HepG2 (cell line): ENCODE measurements around the gene CDV3. TPM values are rescaled to one million over a fixed set of nuclear protein-coding genes. Genes with fewer than 3 reads are reported as not detected.

Experiments used
- ATAC-seq: fragments of 200-7000 bp; cut with Tn5 transposase; 3 replicates; pipeline ENCODE4 v1.9.1; 2020; ENCODE audit warnings: mild to moderate bottlenecking, moderate library complexity
- BruUV-seq: library from RNA; stranded (reverse); fragments of 400-500 nt; replicated peaks from 2 replicates; lab custom pipeline; 2021; lab: Mats Ljungman, UMichigan
- CTCF ChIA-PET: fragments of 300-600 bp; formaldehyde crosslinking; extraction: SDS; loops from one replicate; lab custom pipeline; 2021; ENCODE audit warnings: low total read pairs, inconsistent platforms, low intra/inter-chr PET ratio; lab: Yijun Ruan, JAX
- POLR2A ChIA-PET: fragments of 350-600 bp; sonication (Branson Sonifier 250); formaldehyde crosslinking; loops from one replicate; lab custom pipeline; 2020; ENCODE audit warnings: antibody characterized with exemption, inconsistent platforms; lab: Yijun Ruan, JAX
- DNase-seq: peaks from one replicate; pipeline ENCODE4 v3.0.0-alpha.2; 2015; ENCODE audit warnings: low spot score
- FAIRE-seq: peaks from 3 replicates; lab custom pipeline; 2011; peaks lifted over from hg19 to GRCh38; lab: Jason Lieb, UNC
- H2AFZ ChIP-seq: one replicate; pipeline ENCODE4 v1.6.1; 2011; ENCODE audit warnings: low read length, inconsistent platforms
- H3K27ac ChIP-seq: fragments of 300-600 bp; 3 replicates; pipeline ENCODE4 v1.8.0; 2011; ENCODE audit warnings: mixed run types, mild to moderate bottlenecking, mixed read lengths, low read length, inconsistent platforms; ENCODE audit not compliant: insufficient read depth; ENCODE audit errors: extremely low read length
- H3K27me3 ChIP-seq, 2 experiments: fragments of 200-600 bp in 1 of 2; 2 replicates in 1 of 2; 3 replicates in 1 of 2; pipeline versions ENCODE4 v1.6.0 to v1.8.0; 2011; ENCODE audit warnings: low read length in 2 of 2, mild to moderate bottlenecking in 2 of 2, moderate library complexity in 2 of 2, inconsistent platforms in 1 of 2; ENCODE audit not compliant: insufficient read depth in 2 of 2, control insufficient read depth in 1 of 2
- H3K36me3 ChIP-seq, 2 experiments: fragments of 200-600 bp in 1 of 2; replicated peaks in 1 of 2; 2 replicates in 1 of 2; 3 replicates in 1 of 2; pipeline versions ENCODE4 v1.5.1 to v1.8.0; 2011; ENCODE audit warnings: low read length in 2 of 2, inconsistent platforms in 1 of 2; ENCODE audit not compliant: insufficient read depth in 2 of 2, control insufficient read depth in 1 of 2
- H3K4me1 ChIP-seq: 2 replicates; pipeline ENCODE4 v1.5.1; 2012; ENCODE audit warnings: low read length, inconsistent platforms; ENCODE audit not compliant: insufficient read depth
- H3K4me2 ChIP-seq: 2 replicates; pipeline ENCODE4 v1.6.0; 2011; ENCODE audit warnings: low read depth, low read length, inconsistent platforms
- H3K4me3 ChIP-seq, 3 experiments: fragments of 200-600 bp in 1 of 3; sonication (generic), shearing (Covaris generic) in 1 of 3; replicated peaks in 1 of 3; 2 replicates each; pipeline ENCODE4 v1.5.1; 2011 to 2016; ENCODE audit warnings: low read length in 3 of 3, inconsistent platforms in 2 of 3, low read depth in 2 of 3, mild to moderate bottlenecking in 2 of 3, control low read depth in 1 of 3, mixed read lengths in 1 of 3; ENCODE audit not compliant: insufficient read depth in 1 of 3
- H3K79me2 ChIP-seq: one replicate; pipeline ENCODE4 v1.6.1; 2011; ENCODE audit warnings: low read length, inconsistent platforms; ENCODE audit not compliant: insufficient read depth
- H3K9ac ChIP-seq: 2 replicates; pipeline ENCODE4 v1.6.0; 2011; ENCODE audit warnings: mild to moderate bottlenecking, low read depth, low read length, inconsistent platforms; ENCODE audit not compliant: insufficient read depth
- H3K9me3 ChIP-seq: 2 replicates; pipeline ENCODE4 v1.5.1; 2012; ENCODE audit warnings: mild to moderate bottlenecking, low read length
- H4K20me1 ChIP-seq: 2 replicates; pipeline ENCODE4 v1.6.0; 2011; ENCODE audit warnings: inconsistent platforms, mild to moderate bottlenecking, low read length, moderate library complexity; ENCODE audit not compliant: insufficient read depth
- CHD2 ChIP-seq: IDR thresholded peaks from 2 replicates; pipeline ENCODE4 v1.6.1; 2011; ENCODE audit warnings: low read depth, low read length, improper control_type of control experiment
- MBD4 ChIP-seq: IDR thresholded peaks from 2 replicates; pipeline ENCODE4 v1.6.1; 2012; ENCODE audit warnings: low read length, inconsistent platforms, borderline replicate concordance
- NAIF1 ChIP-seq: sonication (generic); formaldehyde crosslinking; IDR thresholded peaks from 2 replicates; pipeline ENCODE4 v1.5.0; 2020; ENCODE audit warnings: mild to moderate bottlenecking, missing genetic modification reagents, borderline replicate concordance
- NBN ChIP-seq: fragments of 450-650 bp; conservative IDR thresholded peaks from 2 replicates; pipeline ENCODE4 v1.6.1; 2017
- PAX8 ChIP-seq: sonication (generic); formaldehyde crosslinking; IDR thresholded peaks from 2 replicates; pipeline ENCODE4 v1.8.0; 2022; ENCODE audit warnings: mild to moderate bottlenecking, missing genetic modification reagents, borderline replicate concordance
- SETDB1 ChIP-seq: sonication (generic); formaldehyde crosslinking; IDR thresholded peaks from 2 replicates; pipeline ENCODE4 v1.5.1; 2020; ENCODE audit warnings: missing genetic modification reagents, mild to moderate bottlenecking, borderline replicate concordance
- SOX5 ChIP-seq: IDR thresholded peaks from 2 replicates; pipeline ENCODE4 v1.6.1; 2016; ENCODE audit warnings: borderline replicate concordance
- UBTF ChIP-seq: sonication (generic); formaldehyde crosslinking; IDR thresholded peaks from 2 replicates; pipeline ENCODE4 v1.4.0; 2020; ENCODE audit warnings: mild to moderate bottlenecking, missing genetic modification reagents
- YEATS2 ChIP-seq: sonication (generic); formaldehyde crosslinking; IDR thresholded peaks from 2 replicates; pipeline ENCODE4 v1.4.0; 2020; ENCODE audit warnings: missing genetic modification reagents, borderline replicate concordance
- ZBED4 ChIP-seq: sonication (generic); formaldehyde crosslinking; IDR thresholded peaks from 2 replicates; pipeline ENCODE4 v1.4.0; 2020; ENCODE audit warnings: missing genetic modification reagents, borderline replicate concordance
- ZFP37 ChIP-seq: sonication (generic); formaldehyde crosslinking; IDR thresholded peaks from 2 replicates; pipeline ENCODE4 v1.4.0; 2020; ENCODE audit warnings: missing genetic modification reagents, borderline replicate concordance
- ZNF510 ChIP-seq: sonication (generic); formaldehyde crosslinking; IDR thresholded peaks from 2 replicates; pipeline ENCODE4 v1.4.0; 2020; ENCODE audit warnings: low read depth, mild to moderate bottlenecking, missing genetic modification reagents
- ZNF737 ChIP-seq: sonication (generic); formaldehyde crosslinking; IDR thresholded peaks from 2 replicates; pipeline ENCODE4 v1.5.0; 2020; ENCODE audit warnings: missing genetic modification reagents, mild to moderate bottlenecking, borderline replicate concordance
- ZNF747 ChIP-seq: sonication (generic); formaldehyde crosslinking; IDR thresholded peaks from 2 replicates; pipeline ENCODE4 v1.8.1; 2023; ENCODE audit warnings: missing genetic modification reagents, mild to moderate bottlenecking, borderline replicate concordance
- WGBS: methylation state at CpG from one replicate; pipeline ENCODE4 v1.1.6; 2017; ENCODE audit warnings: low lambda C conversion rate; 5-methylcytosine and 5-hydroxymethylcytosine counted together
- in situ Hi-C: cut with HindIII; loops from 2 replicates; pipeline ENCODE4 v1.10.0; 2017; ENCODE audit warnings: low pct_unique_long_range_greater_than_20kb; ENCODE audit not compliant: extremely low pct_ligation_motif_present
- intact Hi-C: fragments of 100-400 bp; cut with micrococcal nuclease; formaldehyde crosslinking; loops from one replicate; pipeline ENCODE4 v1.10.0; 2022; ENCODE audit not compliant: unreplicated experiment
- polyA plus RNA-seq, 8 experiments: library from polyadenylated mRNA; depleted of rRNA in 3 of 8; stranded (reverse) in 7 of 8; unstranded in 1 of 8; fragments of >200 nt; fragmentation: Illumina TruSeq in 4 of 8; extraction: Trizol in 4 of 8; gene quantifications; 2 replicates each; pipeline versions ENCODE4 v1.2.1 to v1.2.3, GENCODE V29; 2011 to 2016; ENCODE audit warnings: low read depth in 4 of 8, missing spikeins in 1 of 8, mixed read lengths in 1 of 8; ENCODE audit not compliant: insufficient read depth in 1 of 8
- total RNA-seq, 5 experiments: library from RNA; depleted of rRNA; stranded (reverse); fragments of >200 nt; fragmentation: Illumina TruSeq; extraction: Trizol; gene quantifications; 2 replicates each; pipeline ENCODE4 v1.2.3, GENCODE V29; 2016; ENCODE audit warnings: low read depth in 1 of 5

CDV3 gene
- total and polyA plus RNA-seq, 2 of the 13 experiments (the other 11 are each of a cell fraction or from before 2014, with no cell fraction given) = 46.6 to 145 TPM

GRCh38 chr3:133532951-133533350 lies 40.5 kb upstream of the CDV3 start:
- ATAC-seq (no peak), FAIRE-seq (no peak), DNase-seq (no peak)
- intact Hi-C loops (no loop called here), in situ Hi-C loops (no loop called here)
- Histone ChIP-seq H4K20me1 (no peaks in the 10 kb centered on the region), H3K36me3 (no peaks in the 10 kb centered on the region), H2AFZ (no peak overlapping the region), H3K4me2 (no peak overlapping the region), H3K9me3 (peaks cover 6% of the 10 kb centered on the region; the same call in 1 of the 2 replicates), H3K4me1 (peaks cover 19% of the 10 kb centered on the region), H3K4me3 (no peak overlapping the region), H3K79me2 (no peaks in the 10 kb centered on the region), H3K27ac (no peak overlapping the region), H3K9ac (no peak overlapping the region), H3K27me3 (no peaks in the 10 kb centered on the region)
- TF ChIP-seq CHD2 (no peak), SETDB1 (CRISPR knock-in tag) (no peak), NAIF1 (CRISPR knock-in tag) (no peak), ZBED4 (CRISPR knock-in tag) (no peak), ZFP37 (no peak), YEATS2 (no peak), UBTF (CRISPR knock-in tag) (no peak), NBN (no peak), ZNF747 (CRISPR knock-in tag) (no peak), ZNF737 (CRISPR knock-in tag) (no peak), PAX8 (CRISPR knock-in tag) (no peak), MBD4 (no peak), SOX5 (CRISPR knock-in tag) (no peak), ZNF510 (CRISPR knock-in tag) (no peak)
- CTCF ChIA-PET = no interaction called here
- POLR2A ChIA-PET = no interaction called here
- no TSS peak for BruUV-seq
- WGBS = 15% methylated on average over 4 of the region's 5 CpGs
